OCI-LY3 (cell line): Measurements from ENCODE around the gene SRGAP1.

Experiments used
- H2AFZ ChIP-seq: fragments of 200-600, 300-600 bp; shearing (Covaris generic); 2 replicates; pipeline ENCODE4 v1.6.0; 2014; ENCODE audit warnings: antibody characterized with exemption, low read depth, low read length
- H3K27ac ChIP-seq: fragments of 200-600, 300-600 bp; sonication (generic); 2 replicates; pipeline ENCODE4 v1.5.1; 2014; ENCODE audit warnings: mild to moderate bottlenecking, low read length, moderate library complexity, mixed read lengths
- H3K27me3 ChIP-seq: fragments of 200-600, 300-600 bp; sonication (generic); 2 replicates; pipeline ENCODE4 v1.6.1; 2014; ENCODE audit warnings: low read depth, low read length, mixed read lengths
- H3K36me3 ChIP-seq: fragments of 200-600, 300-600 bp; sonication (generic); replicated peaks from 2 replicates; pipeline ENCODE3; 2014; ENCODE audit warnings: low read depth, low read length, mixed read lengths
- H3K4me1 ChIP-seq: fragments of 300-600, 200-600 bp; sonication (generic); 2 replicates; pipeline ENCODE4 v1.6.1; 2014; ENCODE audit warnings: low read length, mixed read lengths
- H3K4me2 ChIP-seq: fragments of 200-600, 300-600 bp; sonication (generic); 2 replicates; pipeline ENCODE4 v1.6.1; 2014; ENCODE audit warnings: low read length, mixed read lengths
- H3K4me3 ChIP-seq: fragments of 300-600, 200-600 bp; sonication (generic); 2 replicates; pipeline ENCODE4 v1.5.1; 2014; ENCODE audit warnings: antibody characterized with exemption, mild to moderate bottlenecking, low read length, moderate library complexity
- H3K79me2 ChIP-seq: fragments of 300-600, 200-600 bp; shearing (Covaris generic); 2 replicates; pipeline ENCODE4 v1.6.1; 2014; ENCODE audit warnings: mild to moderate bottlenecking, low read length, mixed read lengths
- H3K9ac ChIP-seq: fragments of 300-600, 200-600 bp; shearing (Covaris generic); 2 replicates; pipeline ENCODE4 v1.6.0; 2014; ENCODE audit warnings: mild to moderate bottlenecking, low read length, moderate library complexity
- H3K9me3 ChIP-seq: fragments of 200-600, 300-600 bp; shearing (Covaris generic); 2 replicates; pipeline ENCODE4 v1.6.1; 2014; ENCODE audit warnings: low read length, mixed read lengths; ENCODE audit not compliant: insufficient read depth
- H4K20me1 ChIP-seq: fragments of 200-600, 300-600 bp; sonication (generic); 2 replicates; pipeline ENCODE4 v1.6.1; 2016; ENCODE audit warnings: low read length, mixed read lengths; ENCODE audit not compliant: insufficient read depth
- CTCF ChIP-seq: fragments of 200-600, 300-600 bp; sonication (generic); IDR thresholded peaks from 2 replicates; pipeline ENCODE4 v1.5.1; 2014; ENCODE audit warnings: antibody characterized with exemption, low read length, low read depth
- EZH2phosphoT487 ChIP-seq: fragments of 200-600 bp; shearing (Covaris generic); IDR thresholded peaks from 2 replicates; pipeline ENCODE4 v1.6.1; 2018; ENCODE audit warnings: antibody characterized with exemption, mixed run types, low read depth

The SRGAP1 gene

GRCh38 chr12:64087761-64088160 is 243.3 kb downstream of the SRGAP1 start:
- H2AFZ ChIP-seq = no peak overlapping the region
- H4K20me1 ChIP-seq = no peaks in the 10 kb centered on the region
- no peak overlapping the region for H3K4me2 ChIP-seq
- H3K79me2 ChIP-seq = no peaks in the 10 kb centered on the region
- peaks cover 6% of the 10 kb centered on the region; the same call in 1 of the 2 replicates for H3K4me1 ChIP-seq
- no peaks in the 10 kb centered on the region for H3K36me3 ChIP-seq
- H3K27ac ChIP-seq = no peak overlapping the region
- H3K27me3 ChIP-seq = no peaks in the 10 kb centered on the region
- no peak overlapping the region for H3K9ac ChIP-seq
- TF ChIP-seq EZH2phosphoT487 (no peak), CTCF (no peak)
- H3K9me3 ChIP-seq = no peaks in the 10 kb centered on the region
- H3K4me3 ChIP-seq = no peak overlapping the region

- Histone ChIP-seq H3K36me3 (no peaks in the 10 kb centered on the region), H3K4me2 (no peak overlapping the region), H2AFZ (no peak overlapping the region), H4K20me1 (no peaks in the 10 kb centered on the region), H3K9me3 (no peaks in the 10 kb centered on the region), H3K79me2 (no peaks in the 10 kb centered on the region), H3K4me1 (peaks cover 6% of the 10 kb centered on the region; the same call in 1 of the 2 replicates), H3K27me3 (no peaks in the 10 kb centered on the region), H3K27ac (no peak overlapping the region), H3K9ac (no peak overlapping the region), H3K4me3 (no peak overlapping the region)
- TF ChIP-seq EZH2phosphoT487 = no peak
- TF ChIP-seq CTCF = no peak
Measured at GRCh38 chr12:64088431-64089349, 244.2 kb downstream of the SRGAP1 start.

- Histone ChIP-seq H3K4me1 (peaks cover 6% of the 10 kb centered on the region; the same call in 1 of the 2 replicates), H3K9me3 (no peaks in the 10 kb centered on the region), H2AFZ (no peak overlapping the region), H3K4me2 (no peak overlapping the region), H3K4me3 (no peak overlapping the region), H4K20me1 (no peaks in the 10 kb centered on the region), H3K9ac (no peak overlapping the region), H3K36me3 (no peaks in the 10 kb centered on the region), H3K27ac (no peak overlapping the region), H3K27me3 (no peaks in the 10 kb centered on the region), H3K79me2 (no peaks in the 10 kb centered on the region)
- TF ChIP-seq EZH2phosphoT487 (no peak), CTCF (no peak)
Measured at GRCh38 chr12:64090047-64090446, 245.5 kb downstream of the SRGAP1 start.

- TF ChIP-seq CTCF (no peak), EZH2phosphoT487 (no peak)
- Histone ChIP-seq H3K9me3 (no peaks in the 10 kb centered on the region), H3K4me1 (peaks cover 6% of the 10 kb centered on the region; the same call in 1 of the 2 replicates), H3K36me3 (no peaks in the 10 kb centered on the region), H3K27ac (no peak overlapping the region), H3K27me3 (no peaks in the 10 kb centered on the region), H3K9ac (no peak overlapping the region), H2AFZ (no peak overlapping the region), H4K20me1 (no peaks in the 10 kb centered on the region), H3K79me2 (no peaks in the 10 kb centered on the region), H3K4me3 (no peak overlapping the region), H3K4me2 (no peak overlapping the region)
Measured at GRCh38 chr12:64091186-64091585, 246.7 kb downstream of the SRGAP1 start.
